Right atrium auricular region (tissue), 2 donors: ENCODE data around the gene AMBRA1. TPM values are rescaled to one million over a fixed set of nuclear protein-coding genes. Genes with fewer than 3 reads are reported as not detected.

ENCODE experiments used
- DNase-seq: peaks from one replicate; pipeline ENCODE4 v3.0.0-alpha.2; 2019; ENCODE audit warnings: low spot score
- H3K27ac ChIP-seq, 2 donors: fragments of 200-600 bp; sonication (generic); 1 replicate in 1 of 2; 2 replicates in 1 of 2; pipeline ENCODE4 v1.5.1; 2016 to 2019
- H3K27me3 ChIP-seq, 2 donors: fragments of 200-600 bp; sonication (generic); one replicate each; pipeline versions ENCODE4 v1.5.1 to v1.6.0; 2017 to 2019
- H3K36me3 ChIP-seq: fragments of 200-600 bp; sonication (generic); one replicate; pipeline ENCODE4 v1.5.1; 2016
- H3K4me1 ChIP-seq, 2 donors: fragments of 200-600 bp; sonication (generic); one replicate each; pipeline versions ENCODE4 v1.5.1 to v1.6.0; 2017 to 2019
- H3K4me3 ChIP-seq, 2 donors: fragments of 200-600 bp; sonication (generic); 1 replicate in 1 of 2; 2 replicates in 1 of 2; pipeline ENCODE4 v1.5.1; 2017 to 2019; ENCODE audit warnings: mild to moderate bottlenecking in 1 of 2, moderate library complexity in 1 of 2
- H3K9me3 ChIP-seq, 2 donors: fragments of 200-600 bp; sonication (generic); one replicate each; pipeline ENCODE4 v1.5.1; 2019
- CTCF ChIP-seq, 2 donors: fragments of 200-600 bp; sonication (generic); IDR thresholded peaks; one replicate each; pipeline ENCODE4 v1.5.1; 2019; ENCODE audit warnings: antibody characterized with exemption in 2 of 2
- total RNA-seq, 2 donors: library from RNA; depleted of rRNA; stranded (reverse); fragments of >200 nt; gene quantifications; one replicate each; pipeline ENCODE4 v1.1.0, GENCODE V29; 2016

The AMBRA1 gene
- total RNA-seq, 2 donors from 2014 or later, result 16.8 to 22.0 TPM

- no peak overlapping the region for H3K4me3 ChIP-seq
- no peak for DNase-seq
- no peaks in the 10 kb centered on the region for H3K27me3 ChIP-seq
- H3K4me1 ChIP-seq, result peaks cover 0 to 24% of the 10 kb centered on the region in 2 donors
- peak overlapping the region; percentile 63 to 69 for H3K27ac ChIP-seq
- H3K9me3 ChIP-seq, result no peaks in the 10 kb centered on the region
- TF ChIP-seq CTCF (IDR thresholded peaks at IDR 0.05), result no peak
- H3K36me3 ChIP-seq, result no peaks in the 10 kb centered on the region
Measured at GRCh38 chr11:46601129-46601528, 7.3 kb upstream of the AMBRA1 start.

- Histone ChIP-seq H3K4me3 (no peak overlapping the region), H3K27ac (peak overlapping the region; percentile 63 to 69), H3K9me3 (no peaks in the 10 kb centered on the region), H3K36me3 (no peaks in the 10 kb centered on the region), H3K4me1 (peaks cover 0 to 24% of the 10 kb centered on the region in 2 donors), H3K27me3 (no peaks in the 10 kb centered on the region)
- DNase-seq, result no peak
- TF ChIP-seq CTCF (IDR thresholded peaks at IDR 0.05), result no peak
Measured at GRCh38 chr11:46600194-46600960, 6.6 kb upstream of the AMBRA1 start.

GRCh38 chr11:46599340-46600193, 5.7 kb upstream of the AMBRA1 start:
- no peak for TF ChIP-seq CTCF (IDR thresholded peaks at IDR 0.05)
- no peak for DNase-seq

GRCh38 chr11:46597609-46598219, 3.9 kb upstream of the AMBRA1 start:
- Histone ChIP-seq H3K4me3 (no peak overlapping the region), H3K27me3 (no peaks in the 10 kb centered on the region), H3K36me3 (no peaks in the 10 kb centered on the region), H3K27ac (no peak overlapping the region), H3K9me3 (no peaks in the 10 kb centered on the region), H3K4me1 (peaks cover 0 to 36% of the 10 kb centered on the region in 2 donors)
- no peak for DNase-seq
- no peak for TF ChIP-seq CTCF (IDR thresholded peaks at IDR 0.05)

More at GRCh38 chr11:46599340-46600193, 5.7 kb upstream of the AMBRA1 start:
- peaks cover 0 to 25% of the 10 kb centered on the region in 2 donors for H3K4me1 ChIP-seq
- H3K4me3 ChIP-seq, result no peak overlapping the region
- no peaks in the 10 kb centered on the region for H3K36me3 ChIP-seq
- H3K9me3 ChIP-seq, result no peaks in the 10 kb centered on the region
- no peaks in the 10 kb centered on the region for H3K27me3 ChIP-seq
- peak overlapping the region; percentile 63 to 69 for H3K27ac ChIP-seq

- no peak for TF ChIP-seq CTCF (IDR thresholded peaks at IDR 0.05)
- H3K27me3 ChIP-seq, result no peaks in the 10 kb centered on the region
Measured at GRCh38 chr11:46597155-46597554, 3.3 kb upstream of the AMBRA1 start.

More at GRCh38 chr11:46597155-46597554, 3.3 kb upstream of the AMBRA1 start:
- no peaks in the 10 kb centered on the region for H3K36me3 ChIP-seq
- no peak overlapping the region for H3K4me3 ChIP-seq
- H3K9me3 ChIP-seq, result no peaks in the 10 kb centered on the region
- DNase-seq, result no peak
- no peak overlapping the region for H3K27ac ChIP-seq
- peaks cover 0 to 41% of the 10 kb centered on the region in 2 donors for H3K4me1 ChIP-seq
